DMS79 (cell line): ENCODE measurements around the gene SPATA32.

ENCODE experiments used
- DNase-seq: peaks from one replicate; lab custom pipeline; 2025; lab: John Stamatoyannopoulos, UW

The SPATA32 gene

DNA sequence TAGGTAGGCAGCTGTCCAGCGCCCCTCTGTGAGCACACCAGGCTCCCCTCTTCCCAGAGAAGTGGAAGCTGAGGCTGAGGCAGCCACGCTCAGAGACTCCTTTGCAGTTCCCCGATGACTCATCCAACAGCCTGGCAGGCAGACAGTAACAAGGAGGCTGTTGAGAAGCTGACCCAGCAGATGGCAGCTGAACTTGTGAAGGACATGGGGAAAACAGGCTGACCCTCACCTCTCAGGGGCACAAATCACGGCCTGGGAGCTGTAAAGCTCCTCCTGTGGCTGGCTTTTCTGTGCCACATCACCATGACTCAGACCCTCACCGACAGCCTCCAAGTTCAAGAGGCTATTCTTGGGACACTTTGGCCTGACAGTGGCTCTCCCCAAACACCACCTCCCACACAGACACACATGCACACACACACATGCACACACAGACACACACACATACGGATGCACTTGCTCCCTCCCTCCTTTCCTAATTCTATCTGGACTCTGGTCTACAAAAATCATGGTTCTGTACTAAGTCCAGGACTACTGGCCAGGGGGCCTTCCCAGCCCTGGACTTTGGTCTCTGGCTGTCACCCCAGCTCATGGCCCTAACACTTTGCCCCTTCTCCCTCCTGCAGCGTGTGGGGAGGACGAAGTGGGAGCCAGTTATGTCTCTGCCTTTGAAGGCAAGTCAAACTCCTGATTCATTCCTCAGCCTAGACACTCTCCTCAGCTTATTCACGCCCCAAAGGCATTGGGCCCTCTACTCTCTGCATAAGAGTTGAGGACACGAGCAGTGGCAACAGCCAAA lies 31.7 kb upstream of the SPATA32 start:
- DNase-seq, result no peak

DNA sequence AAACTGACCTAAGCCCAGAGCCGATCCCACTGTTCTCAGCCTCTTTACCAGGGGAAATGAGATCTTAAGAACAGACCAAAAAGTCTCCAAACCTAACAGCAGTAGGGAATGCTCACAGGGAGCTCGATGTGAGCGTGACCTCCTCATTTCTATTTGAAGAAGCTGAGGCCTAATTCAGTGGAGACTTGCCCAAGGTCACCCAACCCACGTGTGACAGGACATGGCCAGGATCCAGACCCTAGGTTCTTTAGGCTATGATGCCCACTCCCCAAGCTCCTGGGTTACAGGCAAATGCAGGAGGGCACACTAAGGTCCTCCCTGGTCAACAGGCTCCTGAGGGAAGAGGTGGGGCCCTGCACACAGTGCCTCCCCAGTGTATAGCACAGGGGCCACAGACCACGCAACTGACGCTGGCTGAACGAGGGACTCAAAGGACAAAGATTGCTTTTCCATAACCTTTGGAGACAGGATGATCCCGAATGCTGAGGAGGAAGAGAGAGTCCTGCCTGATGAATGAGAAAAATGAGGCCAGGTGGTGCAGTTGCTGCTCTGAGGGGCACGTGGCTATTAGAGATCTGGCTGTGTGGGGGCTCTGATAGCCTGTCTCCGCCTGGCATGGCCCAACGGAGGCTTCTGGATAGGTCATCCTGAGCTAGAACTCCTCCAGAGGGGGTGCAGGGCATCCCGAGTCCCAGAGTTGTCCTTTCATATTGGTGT lies 31.0 kb upstream of the SPATA32 start:
- no peak for DNase-seq

DNA sequence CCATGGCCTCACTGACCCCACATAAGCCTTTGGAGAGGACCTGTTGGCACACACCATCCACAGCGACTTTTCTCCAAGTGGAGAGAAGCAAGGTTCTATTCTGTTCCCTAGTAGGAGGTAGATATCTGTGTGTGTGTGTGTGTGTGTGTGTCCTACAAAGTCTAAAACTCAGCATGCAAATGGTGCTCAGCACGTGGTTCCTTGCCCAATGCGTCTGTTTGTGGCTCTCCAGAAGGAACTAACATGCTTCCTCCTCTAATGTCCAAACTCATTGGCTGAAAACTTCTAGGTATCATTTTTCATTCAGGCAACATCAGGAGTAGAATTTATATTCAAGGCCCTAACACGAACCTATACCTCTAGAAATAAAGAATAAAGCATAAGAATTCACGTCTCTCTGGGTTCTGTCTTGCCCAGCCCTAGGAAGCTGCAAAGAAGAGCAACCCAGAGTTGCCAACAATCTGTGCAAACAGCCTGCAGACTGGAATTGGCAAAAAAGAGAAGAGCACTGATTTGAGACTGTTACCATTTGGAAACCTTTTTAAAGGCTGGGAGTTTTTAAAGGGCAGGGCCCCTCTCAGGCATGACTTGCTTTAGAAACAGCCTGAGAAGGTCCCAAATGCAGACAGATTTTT lies 29.4 kb upstream of the SPATA32 start:
- DNase-seq, result no peak

DNA sequence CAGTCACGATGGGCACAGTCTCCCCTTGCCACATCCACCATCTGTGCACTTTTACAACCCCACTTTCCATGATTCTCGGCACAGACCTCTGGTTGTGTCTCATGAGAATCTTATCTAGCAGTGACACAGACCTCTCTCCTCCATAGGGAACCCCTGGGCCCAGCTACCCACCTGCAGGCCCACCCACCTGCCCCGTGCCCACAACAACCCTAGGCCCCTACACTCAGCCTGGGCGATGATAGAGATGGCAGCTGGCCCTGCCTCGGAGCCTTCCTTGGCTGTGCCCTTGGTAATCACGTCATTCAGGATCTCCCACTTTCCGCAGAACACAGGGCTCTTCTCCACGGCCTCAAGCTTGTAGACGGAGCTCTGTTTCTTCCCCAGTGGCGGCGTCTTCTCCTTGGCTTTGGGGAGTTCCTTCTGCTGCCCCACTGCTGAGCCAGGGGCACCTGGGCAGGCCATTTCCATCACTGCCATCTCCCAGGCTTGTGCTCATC lies 28.4 kb upstream of the SPATA32 start:
- no peak for DNase-seq

DNA sequence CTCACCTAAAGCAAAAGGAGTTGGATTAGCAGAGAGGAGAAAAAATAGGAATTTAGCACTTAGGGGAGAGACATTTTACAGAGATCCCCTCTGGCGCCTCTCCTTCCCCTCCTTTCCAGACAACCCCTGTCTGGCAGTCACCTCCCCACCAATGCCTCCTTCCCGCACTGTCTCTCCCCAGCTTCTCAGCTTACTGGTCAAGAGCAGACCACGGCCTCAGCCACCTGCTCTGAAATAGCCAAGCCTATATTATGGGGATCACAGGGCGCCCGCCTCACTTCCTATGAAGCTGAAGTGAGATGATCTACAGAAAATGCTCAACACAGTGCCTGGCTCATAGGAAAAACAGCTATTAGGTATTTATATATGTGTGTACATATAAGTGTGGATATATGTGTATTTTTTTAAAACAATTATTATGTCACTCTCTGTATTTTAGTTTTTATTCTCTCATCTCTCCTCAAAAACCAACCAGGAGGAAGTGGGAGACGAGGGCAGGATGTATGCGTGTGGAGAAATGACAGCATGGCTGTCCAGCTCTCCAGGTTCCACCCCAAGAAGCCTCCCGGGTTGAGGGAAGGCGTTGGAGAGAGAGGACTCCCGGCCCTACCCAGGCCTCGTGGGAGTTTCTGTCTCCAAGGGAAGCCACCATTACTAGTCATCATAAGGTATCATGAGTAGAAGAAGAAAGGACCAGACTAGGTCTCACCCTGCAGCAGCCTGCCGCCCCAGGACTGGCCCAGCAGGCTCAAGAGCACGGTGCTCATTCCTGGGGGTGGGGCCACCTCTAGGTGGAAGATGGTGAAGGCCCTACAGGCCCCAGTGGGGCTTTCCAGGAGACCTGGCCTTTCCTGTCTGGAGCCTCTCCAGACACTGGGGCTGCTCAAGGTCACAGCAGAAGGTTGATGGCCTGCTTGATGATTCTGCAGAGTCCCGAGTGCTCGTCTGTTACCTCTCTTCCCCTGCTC lies 27.7 kb upstream of the SPATA32 start:
- no peak for DNase-seq

DNA sequence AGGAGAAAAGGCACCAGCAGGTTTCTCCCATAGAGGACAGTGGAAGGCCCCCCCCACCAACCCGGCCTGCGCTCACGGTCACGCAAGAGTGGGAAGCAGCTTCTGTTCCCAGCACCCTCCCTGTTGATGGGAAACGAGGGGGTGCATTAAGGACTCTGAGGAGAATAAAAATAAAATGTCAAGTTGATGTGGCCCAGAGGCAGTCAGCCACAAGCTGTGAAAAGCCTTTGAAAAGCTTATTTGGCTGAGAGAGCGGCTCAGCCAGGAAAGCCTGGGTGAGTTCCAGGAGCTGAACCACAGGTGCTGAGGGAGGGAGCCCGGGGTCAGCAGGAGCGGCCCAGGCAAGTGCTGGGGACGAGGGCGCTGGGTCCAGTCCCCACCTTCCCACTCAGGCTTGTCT lies 26.9 kb upstream of the SPATA32 start:
- peak; percentile 90 for DNase-seq

DNA sequence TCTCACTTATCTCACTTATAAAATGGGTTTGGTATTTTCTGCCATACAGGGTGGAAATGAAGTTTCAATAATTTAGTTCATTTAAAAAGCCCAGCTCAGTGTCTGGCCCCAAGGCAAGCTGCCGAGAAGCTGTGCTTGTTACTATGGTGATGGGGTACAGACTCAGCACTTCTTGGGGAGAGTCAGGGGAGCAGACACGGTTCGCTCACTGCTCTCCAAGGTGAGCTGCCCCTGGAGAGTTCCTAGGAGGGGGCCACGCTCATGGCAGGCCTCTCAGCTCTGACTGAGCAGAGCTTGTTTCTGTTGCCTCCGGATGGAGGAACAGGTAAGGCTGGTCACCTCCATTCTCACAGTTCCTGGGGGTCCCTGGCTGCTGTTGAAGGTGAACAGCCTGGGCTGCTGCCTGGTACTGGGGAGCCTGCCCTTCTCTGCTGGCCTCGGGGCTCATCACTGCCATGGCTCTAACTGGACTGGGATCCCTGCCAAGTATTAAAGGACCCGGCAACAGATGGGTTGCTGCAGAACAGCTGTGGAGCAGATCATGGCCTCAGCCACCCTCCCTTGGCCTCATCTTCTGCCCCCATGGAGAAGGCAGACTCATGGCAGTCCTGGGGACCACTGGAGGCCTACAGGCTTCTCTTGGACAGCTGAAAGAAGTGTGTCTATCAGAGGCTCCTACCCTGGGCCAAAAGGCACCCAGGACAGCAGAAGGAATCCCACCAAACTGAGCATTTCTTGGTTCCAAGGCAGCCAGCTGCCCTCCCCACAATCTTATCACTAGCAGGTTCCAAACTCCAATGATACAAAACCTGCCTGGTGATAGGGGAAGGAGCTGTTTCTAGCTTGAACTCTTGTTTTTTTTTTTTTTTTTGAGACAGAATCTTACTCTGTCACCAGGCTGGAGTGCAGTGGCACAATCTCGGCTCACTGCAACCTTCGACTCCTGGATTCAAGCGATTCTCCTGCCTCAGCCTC lies 25.9 kb upstream of the SPATA32 start:
- peak; percentile 57 for DNase-seq

DNA sequence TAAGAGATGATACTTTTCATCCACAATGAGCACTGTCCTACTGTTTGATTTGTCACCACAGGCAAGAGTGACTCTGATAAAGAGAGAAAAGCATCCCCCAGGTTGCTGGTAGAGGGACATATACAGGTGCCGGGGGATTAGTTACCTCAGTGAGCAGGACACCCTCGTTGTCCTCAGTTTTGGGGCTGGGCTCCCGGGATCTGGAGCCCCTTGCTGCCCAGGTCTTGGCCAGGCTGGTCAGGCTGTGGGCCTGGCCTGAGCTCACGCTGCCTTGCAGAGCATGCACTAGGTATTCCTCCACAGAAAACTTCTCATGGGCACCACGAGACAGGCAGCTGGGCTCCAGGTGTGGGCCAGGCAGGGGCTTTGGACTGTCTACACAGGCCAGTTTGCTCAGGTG lies 24.4 kb upstream of the SPATA32 start:
- DNase-seq, result no peak

DNA sequence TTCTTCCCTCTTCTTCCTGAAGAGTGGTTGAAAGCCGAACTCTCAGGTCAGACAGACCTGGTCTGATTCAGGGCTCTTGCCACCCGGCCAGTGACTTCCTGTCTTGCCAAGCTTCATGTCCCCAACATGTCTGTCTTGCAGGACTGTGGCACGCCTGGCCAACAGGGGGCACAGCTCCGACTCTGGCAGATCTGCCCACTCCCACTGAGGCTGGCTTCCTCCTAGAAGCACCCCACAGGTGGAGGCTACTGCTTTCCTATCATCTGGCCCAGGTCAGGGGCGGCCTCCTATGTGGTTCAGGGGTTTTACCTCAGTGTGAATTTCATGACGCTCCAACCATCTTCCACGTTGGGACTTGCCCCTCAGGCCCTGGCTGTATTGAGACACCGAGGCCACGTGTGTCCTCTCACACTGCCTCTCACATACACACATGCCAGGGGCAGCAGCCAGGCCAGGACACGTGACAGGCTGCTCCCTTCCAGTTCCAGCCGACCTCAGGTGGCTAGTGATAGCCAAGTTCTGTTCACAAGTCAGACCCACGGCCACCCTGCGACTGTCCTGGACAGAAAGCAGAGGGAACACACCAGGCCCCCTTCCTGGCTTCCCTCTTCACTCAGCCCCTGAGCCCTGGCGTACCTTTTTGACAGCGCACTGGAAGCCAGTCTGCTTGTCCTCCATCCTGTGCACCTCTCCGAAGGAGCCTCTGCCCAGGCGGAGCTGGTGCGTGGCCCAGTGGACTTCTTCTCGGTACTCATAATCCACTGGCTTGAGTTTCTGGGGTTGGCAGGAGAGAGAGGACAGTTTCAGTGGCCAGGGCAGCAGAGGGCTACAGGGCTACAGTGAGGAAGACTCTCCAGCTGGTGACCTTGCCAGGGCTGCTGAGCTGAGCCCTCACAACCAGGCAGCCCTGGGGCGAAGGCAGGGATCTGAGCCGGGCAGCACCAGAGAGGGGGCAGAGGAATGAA lies 22.6 kb upstream of the SPATA32 start:
- no peak for DNase-seq

DNA sequence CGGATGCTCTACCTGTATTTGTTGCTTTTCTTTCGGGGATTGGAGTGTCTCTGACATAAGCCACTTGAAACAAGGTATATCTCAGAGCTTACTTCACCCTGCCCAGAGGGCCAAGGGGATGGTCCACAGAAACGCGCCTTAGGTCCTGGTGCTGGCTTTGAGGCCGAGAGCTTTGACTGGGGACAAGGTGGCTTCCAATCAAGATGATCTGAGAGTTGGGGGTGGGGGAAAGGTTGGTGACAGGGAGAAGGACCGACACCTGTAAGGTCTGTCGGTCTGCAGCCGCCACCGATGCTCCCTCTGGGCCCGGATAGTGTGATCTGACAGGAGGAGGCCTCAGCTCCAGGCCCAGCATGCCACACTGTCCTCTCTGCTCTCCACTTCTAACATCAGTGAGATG lies 21.8 kb upstream of the SPATA32 start:
- no peak for DNase-seq

DNA sequence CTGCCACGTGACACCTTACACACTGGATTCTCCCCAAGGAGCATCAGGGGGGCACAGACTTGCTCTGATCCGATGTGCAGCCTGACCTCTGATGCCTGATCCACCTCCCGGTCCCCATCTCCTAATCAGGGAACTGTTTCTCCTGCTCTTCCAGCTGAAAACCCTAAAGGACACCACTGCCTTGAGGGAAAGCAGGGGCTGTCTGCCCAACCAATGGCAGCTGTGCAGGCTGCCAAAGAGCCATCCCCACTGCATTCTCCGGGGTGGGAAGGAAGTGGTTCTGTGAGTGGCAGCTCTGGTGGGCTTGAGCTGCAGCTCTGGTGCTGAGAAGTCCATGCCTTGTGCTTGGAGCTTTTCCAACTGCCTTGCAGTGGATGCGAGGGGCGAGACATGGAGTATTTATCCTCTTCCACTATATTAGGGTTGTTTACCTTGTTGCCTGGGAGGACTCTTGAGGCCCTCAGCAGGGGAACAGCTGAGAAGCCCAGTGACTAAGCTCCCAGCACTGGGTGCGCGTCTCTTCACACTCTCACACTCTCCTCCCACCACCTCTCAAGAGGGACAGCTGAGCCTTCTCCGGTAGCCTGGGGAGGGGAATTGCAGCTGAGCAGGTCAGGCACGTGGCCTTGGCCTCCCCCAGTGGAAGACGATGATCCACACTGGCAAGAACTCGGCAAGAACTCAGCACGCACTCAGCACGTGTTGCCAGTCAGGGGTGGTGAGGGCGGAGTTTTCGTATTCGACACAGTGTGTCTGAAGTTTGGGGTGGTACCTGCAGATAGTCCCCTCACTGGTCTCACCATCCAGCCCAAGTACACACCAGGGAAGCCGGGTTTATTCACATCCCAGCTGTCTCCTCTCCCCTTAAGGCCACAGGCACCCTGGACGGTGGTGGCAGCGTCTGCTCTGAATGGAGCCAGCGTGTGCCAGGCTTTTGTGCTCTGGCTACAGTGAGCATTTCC lies 21.1 kb upstream of the SPATA32 start:
- peak; percentile 70 for DNase-seq

DNA sequence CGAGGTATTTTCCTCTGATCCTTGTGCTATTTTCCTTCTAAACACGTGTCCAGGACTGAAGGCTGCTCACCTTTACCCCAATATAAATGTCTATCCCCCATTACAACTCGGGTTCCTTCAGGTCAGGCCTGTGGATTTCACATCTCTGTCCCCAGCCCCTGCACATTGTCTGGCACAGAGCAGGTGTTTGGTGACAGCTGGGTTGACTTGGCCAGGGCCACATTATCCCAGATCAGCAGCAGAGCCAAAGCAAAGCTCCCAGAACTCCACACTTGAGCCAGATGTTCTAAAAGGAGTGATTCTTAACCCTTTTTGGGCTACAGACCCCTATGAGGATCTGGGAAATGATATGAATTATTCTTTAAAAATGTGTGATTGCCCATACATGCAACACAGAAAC lies 18.0 kb upstream of the SPATA32 start:
- no peak for DNase-seq

DNA sequence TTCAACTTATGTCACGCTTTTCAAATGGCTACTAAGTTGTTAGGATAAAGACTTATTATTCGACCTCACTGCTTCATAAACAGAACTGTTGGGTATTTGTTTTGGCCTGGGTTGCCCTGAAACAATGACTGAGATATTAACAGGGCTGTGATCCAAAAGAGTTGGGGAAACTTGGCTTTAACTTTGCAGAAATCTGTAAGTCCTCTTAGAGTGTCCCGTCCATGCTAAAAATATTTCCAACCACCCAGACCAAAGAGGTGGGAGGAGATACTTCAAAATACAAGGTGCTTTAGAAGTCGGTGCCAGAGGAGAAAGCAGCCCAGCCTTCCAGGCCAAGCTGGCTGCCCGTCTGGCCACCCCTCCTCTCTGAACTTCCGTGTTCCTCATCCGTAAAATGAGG lies 16.1 kb upstream of the SPATA32 start:
- DNase-seq, result no peak

DNA sequence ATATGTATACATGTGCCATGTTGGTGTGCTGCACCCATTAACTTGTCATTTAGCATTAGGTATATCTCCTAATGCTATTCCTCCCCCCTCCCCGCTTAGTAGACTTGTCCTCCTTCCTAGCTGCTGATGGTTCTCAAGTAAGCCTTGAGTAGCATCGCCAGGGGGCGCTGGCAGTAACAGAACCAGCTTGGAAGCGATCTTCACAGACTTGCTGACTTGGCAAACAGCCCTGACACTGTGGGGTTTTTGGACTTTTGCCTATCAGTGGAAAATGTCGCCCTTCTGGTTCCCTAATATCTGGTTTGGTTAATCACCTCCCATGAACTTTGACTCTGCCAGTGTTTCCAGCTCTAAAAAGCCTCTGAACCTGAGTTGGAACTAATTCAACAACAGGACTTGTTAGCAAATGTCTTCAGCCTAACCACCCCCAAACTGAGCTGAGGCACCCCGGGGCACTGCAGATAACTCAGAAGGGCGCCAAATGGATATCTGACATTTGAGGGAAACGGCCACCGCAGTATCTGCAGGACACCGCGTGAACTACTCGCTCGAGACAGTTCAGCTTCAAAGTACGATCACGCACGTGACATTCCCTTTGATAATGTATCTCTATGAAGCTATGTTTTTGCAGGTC lies 15.4 kb upstream of the SPATA32 start:
- DNase-seq, result peak; percentile 65

DNA sequence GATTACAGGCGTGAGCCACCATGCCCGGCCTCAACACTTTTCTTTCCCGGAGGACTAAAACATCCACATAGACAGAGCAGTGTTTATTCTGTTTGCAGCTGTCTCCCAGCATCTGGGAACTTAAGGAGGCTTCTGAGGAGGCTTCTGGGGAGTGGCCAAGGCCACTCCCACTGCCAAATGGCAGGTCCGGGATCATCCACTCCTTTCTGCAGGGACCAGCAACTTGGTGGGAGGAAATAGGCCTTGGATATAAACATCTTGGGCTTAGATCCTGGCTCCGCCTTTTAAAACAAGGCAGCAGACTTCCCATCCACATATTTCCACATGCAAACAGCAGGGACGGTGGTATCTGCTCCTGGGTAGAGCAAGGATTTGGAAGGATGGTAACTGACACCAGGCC lies 14.1 kb upstream of the SPATA32 start:
- DNase-seq, result no peak

DNA sequence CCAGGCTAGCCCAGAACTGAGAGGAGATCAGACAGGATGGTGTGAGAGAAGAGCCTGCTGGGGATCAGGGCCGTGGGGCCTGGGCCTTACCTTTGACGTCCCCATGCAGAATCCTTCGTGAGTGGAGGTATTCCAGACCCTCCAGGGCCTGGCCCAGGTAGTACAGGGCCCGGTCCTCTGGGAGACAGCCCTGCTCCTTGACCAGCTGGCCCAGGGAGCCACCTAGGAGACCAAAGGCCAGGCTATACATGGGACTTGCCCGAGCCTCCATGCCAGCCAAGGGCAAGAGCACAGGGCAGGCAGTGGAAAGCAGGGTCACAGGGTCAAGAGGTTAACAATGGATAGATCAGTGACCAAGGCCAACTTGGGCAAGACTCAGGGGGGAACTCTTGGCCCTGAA lies 12.1 kb upstream of the SPATA32 start:
- no peak for DNase-seq

DNA sequence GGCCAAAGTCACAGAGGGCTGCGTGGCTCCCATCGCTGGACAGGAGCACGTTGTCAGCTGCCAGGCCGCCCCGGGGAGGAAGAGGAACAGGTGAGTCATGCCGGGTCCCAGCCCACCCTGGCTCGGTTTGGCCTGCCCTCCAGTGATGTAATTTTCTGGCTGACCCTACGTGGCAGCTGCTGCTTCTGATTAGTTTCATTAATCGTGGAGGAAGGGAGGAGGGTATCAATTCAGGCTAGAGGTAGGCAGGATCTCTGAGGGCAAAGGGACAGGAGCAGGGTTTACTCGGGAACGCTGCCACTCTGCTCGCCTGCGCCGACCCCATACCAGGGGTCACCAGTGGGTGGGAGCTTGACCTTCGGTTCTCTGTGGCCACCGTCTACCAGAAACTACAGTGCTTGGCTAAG lies 11.7 kb upstream of the SPATA32 start:
- DNase-seq, result no peak

DNA sequence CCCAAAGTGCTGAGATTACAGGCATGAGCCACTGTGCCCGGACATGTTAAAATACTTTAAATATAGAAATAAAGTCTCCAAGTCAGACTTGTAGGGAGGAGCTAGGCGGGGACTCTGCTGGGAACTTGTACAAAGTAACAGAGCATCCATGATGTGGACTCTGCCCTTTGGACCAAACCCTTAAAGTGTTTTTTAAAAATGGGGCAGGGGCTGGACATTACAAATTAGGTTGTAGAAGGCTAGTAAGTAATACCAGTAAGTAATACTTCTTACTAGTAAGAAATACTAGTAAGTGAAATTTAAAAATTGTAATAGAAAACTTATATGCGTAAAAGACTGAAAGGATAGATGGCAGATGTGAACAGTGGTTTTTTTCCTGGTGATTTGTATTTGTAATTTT lies 9.7 kb upstream of the SPATA32 start:
- DNase-seq, result no peak
